Mesenchymal stem cell (in vitro differentiated cells and primary cell): Measurements from ENCODE around the gene KSR1.

Source experiments
- DNase-seq: peaks from one replicate; pipeline ENCODE4 v3.0.0-alpha.2; 2013
- H2AFZ ChIP-seq: one replicate; pipeline ENCODE4 v1.6.1; 2013; ENCODE audit warnings: low read depth, mild to moderate bottlenecking, control low read depth, inconsistent platforms, low read length, moderate library complexity
- H2AK5ac ChIP-seq: 2 replicates; pipeline ENCODE4 v1.6.1; 2013; ENCODE audit warnings: low read length, moderate library complexity, mild to moderate bottlenecking, inconsistent platforms; ENCODE audit not compliant: severe bottlenecking
- H2BK120ac ChIP-seq: one replicate; pipeline ENCODE4 v1.6.1; 2013; ENCODE audit warnings: low read depth, mild to moderate bottlenecking, inconsistent platforms, low read length, moderate library complexity
- H2BK12ac ChIP-seq, 2 experiments: one replicate each; pipeline ENCODE4 v1.6.1; 2013; ENCODE audit warnings: inconsistent platforms in 2 of 2, low read length in 2 of 2, mild to moderate bottlenecking in 2 of 2, moderate library complexity in 2 of 2, control low read depth in 1 of 2
- H2BK15ac ChIP-seq: one replicate; pipeline ENCODE4 v1.6.1; 2013; ENCODE audit warnings: mild to moderate bottlenecking, low read depth, inconsistent platforms; ENCODE audit not compliant: poor library complexity, severe bottlenecking
- H2BK5ac ChIP-seq: 2 replicates; pipeline ENCODE4 v1.6.1; 2013; ENCODE audit warnings: low read depth, mild to moderate bottlenecking, low read length, control low read depth, inconsistent platforms; ENCODE audit not compliant: poor library complexity, severe bottlenecking
- H3K14ac ChIP-seq, 2 experiments: one replicate each; pipeline ENCODE4 v1.6.1; 2013; ENCODE audit warnings: inconsistent platforms in 2 of 2, low read length in 2 of 2, control low read depth in 1 of 2, mild to moderate bottlenecking in 1 of 2, moderate library complexity in 1 of 2
- H3K18ac ChIP-seq, 2 experiments: one replicate each; pipeline ENCODE4 v1.6.1; 2013; ENCODE audit warnings: inconsistent platforms in 2 of 2, low read length in 2 of 2, control low read depth in 1 of 2, low read depth in 1 of 2, mild to moderate bottlenecking in 1 of 2
- H3K23ac ChIP-seq, 2 experiments: one replicate each; pipeline ENCODE4 v1.6.1; 2013; ENCODE audit warnings: inconsistent platforms in 2 of 2, low read length in 2 of 2, mild to moderate bottlenecking in 2 of 2, moderate library complexity in 2 of 2, control low read depth in 1 of 2
- H3K27ac ChIP-seq: 2 replicates; pipeline ENCODE4 v1.5.1; 2013; ENCODE audit warnings: mild to moderate bottlenecking, moderate library complexity, low read length, control low read depth, inconsistent platforms; ENCODE audit not compliant: poor library complexity, severe bottlenecking
- H3K27me3 ChIP-seq, 2 experiments: 2 replicates each; pipeline versions ENCODE4 v1.6.1 to v1.7.0; 2013; ENCODE audit warnings: low read length in 2 of 2, mild to moderate bottlenecking in 2 of 2, moderate library complexity in 2 of 2, control low read depth in 1 of 2, inconsistent platforms in 1 of 2; ENCODE audit not compliant: control insufficient read depth in 1 of 2, insufficient read depth in 1 of 2
- H3K36me3 ChIP-seq, 2 experiments: 2 replicates each; pipeline versions ENCODE4 v1.6.1 to v1.7.0; 2013; ENCODE audit warnings: low read length in 2 of 2, control low read depth in 1 of 2, inconsistent platforms in 1 of 2, low read depth in 1 of 2, mild to moderate bottlenecking in 1 of 2; ENCODE audit not compliant: insufficient read depth in 2 of 2, control insufficient read depth in 1 of 2
- H3K4ac ChIP-seq, 2 experiments: one replicate each; pipeline ENCODE4 v1.6.1; 2013; ENCODE audit warnings: inconsistent platforms in 2 of 2, low read length in 2 of 2, mild to moderate bottlenecking in 2 of 2, moderate library complexity in 2 of 2, control low read depth in 1 of 2, low read depth in 1 of 2
- H3K4me1 ChIP-seq: 2 replicates; pipeline ENCODE4 v1.6.1; 2013; ENCODE audit warnings: low read depth, low read length, control low read depth; ENCODE audit not compliant: control insufficient read depth, insufficient read depth
- H3K4me2 ChIP-seq: 2 replicates; pipeline ENCODE4 v1.6.1; 2013; ENCODE audit warnings: low read length, mild to moderate bottlenecking, inconsistent platforms; ENCODE audit not compliant: poor library complexity, severe bottlenecking
- H3K4me3 ChIP-seq, 2 experiments: 2 replicates each; pipeline versions ENCODE4 v1.5.1 to v1.7.0; 2013; ENCODE audit warnings: low read length in 2 of 2, mild to moderate bottlenecking in 2 of 2, control low read depth in 1 of 2, low read depth in 1 of 2; ENCODE audit not compliant: insufficient read depth in 1 of 2
- H3K79me1 ChIP-seq: replicated peaks from 2 replicates; pipeline ENCODE4 v1.6.1; 2013; ENCODE audit warnings: mild to moderate bottlenecking, control low read depth, low read length, inconsistent platforms; ENCODE audit not compliant: poor library complexity, severe bottlenecking
- H3K9ac ChIP-seq: 2 replicates; pipeline ENCODE4 v1.7.0; 2013; ENCODE audit warnings: mild to moderate bottlenecking, low read length, moderate library complexity
- H3K9me3 ChIP-seq: 2 replicates; pipeline ENCODE4 v1.7.0; 2013; ENCODE audit warnings: mild to moderate bottlenecking, low read length; ENCODE audit not compliant: control insufficient read depth
- H4K8ac ChIP-seq: one replicate; pipeline ENCODE4 v1.6.1; 2013; ENCODE audit warnings: inconsistent platforms, mild to moderate bottlenecking, low read length, moderate library complexity
- H4K91ac ChIP-seq: one replicate; pipeline ENCODE4 v1.6.1; 2013; ENCODE audit warnings: mild to moderate bottlenecking, low read length, inconsistent platforms
- WGBS: methylation state at CpG from one replicate; pipeline ENCODE4 v1.1.7; 2013; ENCODE audit warnings: mixed read lengths; 5-methylcytosine and 5-hydroxymethylcytosine counted together

Gene KSR1

GRCh38 chr17:27455236-27455913 lies 873 bp upstream of the KSR1 start:
- H2BK120ac ChIP-seq: no peak overlapping the region
- H3K27ac ChIP-seq: no peak overlapping the region
- H3K18ac ChIP-seq: no peak overlapping the region
- peak overlapping the region in 1 of 2 experiments; percentile 21 for H2BK12ac ChIP-seq
- H4K8ac ChIP-seq: no peak overlapping the region
- peak overlapping the region; percentile 73 for H2AFZ ChIP-seq
- no peak overlapping the region for H3K23ac ChIP-seq
- H3K4me1 ChIP-seq: peaks cover 19% of the 10 kb centered on the region
- peak overlapping the region; percentile 67 to 77 for H3K4me3 ChIP-seq
- H3K36me3 ChIP-seq: peaks cover 0 to 2% of the 10 kb centered on the region in 2 experiments
- no peak for DNase-seq
- no peak overlapping the region for H2AK5ac ChIP-seq
- no peak overlapping the region for H2BK5ac ChIP-seq
- no peak overlapping the region for H3K4ac ChIP-seq
- H3K9me3 ChIP-seq: no peaks in the 10 kb centered on the region
- H3K27me3 ChIP-seq: no peaks in the 10 kb centered on the region
- no peak overlapping the region for H3K9ac ChIP-seq
- H3K14ac ChIP-seq: no peak overlapping the region
- peak overlapping the region; percentile 93 for H3K4me2 ChIP-seq
- H2BK15ac ChIP-seq: no peak overlapping the region
- WGBS: 58% methylated on average over 10 of the region's 12 CpGs
- H3K79me1 ChIP-seq: peaks cover 4% of the 10 kb centered on the region
- no peak overlapping the region for H4K91ac ChIP-seq

DNA sequence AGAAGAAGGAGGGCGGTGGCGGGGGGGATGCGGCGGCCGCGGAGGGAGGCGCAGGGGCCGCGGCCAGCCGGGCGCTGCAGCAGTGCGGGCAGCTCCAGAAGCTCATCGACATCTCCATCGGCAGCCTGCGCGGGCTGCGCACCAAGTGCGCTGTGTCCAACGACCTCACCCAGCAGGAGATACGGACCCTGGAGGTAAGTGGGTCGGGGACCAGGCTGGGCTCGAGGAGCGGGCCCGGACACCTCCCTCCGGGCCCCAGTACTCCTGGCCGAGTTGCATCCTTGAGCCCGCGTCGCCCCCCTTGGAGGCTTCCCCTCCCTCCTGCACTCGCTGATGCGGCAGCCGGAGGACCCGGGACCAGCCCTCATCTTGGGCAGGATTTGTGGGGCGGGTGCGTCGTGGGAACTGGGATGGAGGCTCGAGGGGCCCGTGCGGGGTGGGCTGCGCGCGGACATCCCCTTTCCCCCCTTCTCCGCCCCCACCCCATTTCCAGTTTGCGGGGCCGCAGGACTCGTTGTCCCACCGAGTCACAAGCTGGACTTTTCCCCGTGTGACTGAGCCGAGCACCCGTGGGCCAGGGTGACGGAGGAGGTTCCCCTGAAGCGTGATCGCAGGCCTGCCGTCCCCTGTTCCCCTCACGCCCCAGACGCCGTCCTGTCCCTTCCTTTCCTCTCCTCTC lies 572 bp downstream of the KSR1 start:
- 1% methylated on average over 48 of the region's 57 CpGs for WGBS
- Histone ChIP-seq H4K91ac (peak overlapping the region; percentile 22), H2BK12ac (no peak overlapping the region), H3K79me1 (peaks cover 8% of the 10 kb centered on the region), H3K9me3 (no peaks in the 10 kb centered on the region), H3K36me3 (peaks cover 0 to 2% of the 10 kb centered on the region in 2 experiments), H3K27me3 (no peaks in the 10 kb centered on the region), H3K23ac (peak overlapping the region; percentile 20 to 38), H2BK15ac (peak overlapping the region; percentile 80), H2AK5ac (no peak overlapping the region), H3K14ac (peak overlapping the region in 1 of 2 experiments; percentile 96), H3K4me2 (peak overlapping the region; percentile 93), H3K4me3 (peak overlapping the region; percentile 67 to 77), H3K4ac (peak overlapping the region in 1 of 2 experiments; percentile 56), H2BK120ac (no peak overlapping the region), H4K8ac (no peak overlapping the region), H3K18ac (peak overlapping the region; percentile 0 to 90), H2BK5ac (no peak overlapping the region), H3K27ac (no peak overlapping the region), H3K9ac (peak overlapping the region; percentile 84), H3K4me1 (peaks cover 23% of the 10 kb centered on the region), H2AFZ (no peak overlapping the region)
- DNase-seq: no peak

GRCh38 chr17:27457360-27457715 lies 1.1 kb downstream of the KSR1 start:
- peak overlapping the region in 1 of 2 experiments; percentile 56 for H3K4ac ChIP-seq
- peak overlapping the region; percentile 67 to 77 for H3K4me3 ChIP-seq
- H2BK15ac ChIP-seq: no peak overlapping the region

More at GRCh38 chr17:27457360-27457715, 1.1 kb downstream of the KSR1 start:
- peaks cover 26% of the 10 kb centered on the region for H3K4me1 ChIP-seq
- H3K79me1 ChIP-seq: peaks cover 12% of the 10 kb centered on the region
- no peak overlapping the region for H2AFZ ChIP-seq
- H2BK12ac ChIP-seq: no peak overlapping the region
- no peaks in the 10 kb centered on the region for H3K27me3 ChIP-seq
- H3K18ac ChIP-seq: peak overlapping the region; percentile 0 to 90
- H3K4me2 ChIP-seq: peak overlapping the region; percentile 93
- H3K36me3 ChIP-seq: peaks cover 0 to 2% of the 10 kb centered on the region in 2 experiments
- no peak overlapping the region for H3K27ac ChIP-seq
- H3K14ac ChIP-seq: peak overlapping the region in 1 of 2 experiments; percentile 96
- no peak overlapping the region for H2BK120ac ChIP-seq
- no peaks in the 10 kb centered on the region for H3K9me3 ChIP-seq
- H2BK5ac ChIP-seq: no peak overlapping the region
- 2% methylated on average over 7 of the region's 8 CpGs for WGBS
- H4K91ac ChIP-seq: no peak overlapping the region
- H4K8ac ChIP-seq: no peak overlapping the region
- peak overlapping the region; percentile 84 for H3K9ac ChIP-seq
- peak overlapping the region in 1 of 2 experiments; percentile 38 for H3K23ac ChIP-seq
- no peak overlapping the region for H2AK5ac ChIP-seq
- DNase-seq: no peak
